Hippocampal formation (tissue), 2 donors: ENCODE results near the gene ANAPC5.
A peak's percentile ranks its signal among the peaks of the same experiment; 100 is the strongest.
"Not testable (repeated sequence)": the region's sequence is repeated elsewhere in the genome, so short reads cannot be mapped to it uniquely, and the experiment has no call there.

Experiments used
- DNase-seq, 2 donors: peaks; one replicate each; lab custom pipeline; 2025; lab: John Stamatoyannopoulos, UW

ANAPC5 gene

DNA sequence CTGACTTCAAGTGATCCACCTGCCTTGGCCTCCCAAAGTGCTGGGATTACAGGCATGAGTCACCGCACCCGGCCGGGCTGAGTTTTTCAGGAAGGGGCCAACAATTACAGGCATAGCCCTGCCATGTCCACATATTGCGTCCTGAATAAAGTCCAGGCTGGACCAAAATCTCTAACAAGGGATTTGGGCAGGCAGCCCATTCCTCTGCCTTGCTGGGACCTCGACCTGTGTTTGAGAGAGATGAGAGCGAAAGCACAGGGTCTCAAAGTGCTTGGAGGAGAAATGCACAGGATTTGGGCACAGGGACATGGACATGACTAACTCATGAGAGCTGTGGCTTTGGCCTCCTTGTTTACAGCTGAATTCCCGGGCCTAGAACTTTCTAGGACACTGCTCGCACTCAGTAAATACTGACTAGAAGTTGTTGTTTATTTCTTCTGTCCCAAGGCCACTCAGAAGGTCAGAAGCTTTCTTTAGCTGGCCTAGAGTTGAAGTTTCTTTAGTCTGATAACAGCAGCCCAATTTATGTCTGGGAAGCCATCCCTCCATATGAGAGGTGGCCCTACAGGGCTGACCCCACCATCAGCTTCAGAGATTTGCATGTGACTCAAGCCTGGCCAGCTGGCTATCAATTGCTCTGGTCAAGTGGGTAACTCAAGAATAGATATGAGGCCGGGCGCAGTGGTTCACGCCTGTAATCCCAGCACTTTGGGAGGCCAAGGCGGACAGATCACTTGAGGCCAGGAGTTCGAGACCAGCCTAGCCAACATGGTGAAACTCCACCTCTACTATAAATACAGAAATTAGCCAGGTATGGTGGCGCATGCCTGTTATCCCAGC is 67.4 kb downstream of the ANAPC5 start:
- no peak for DNase-seq

DNA sequence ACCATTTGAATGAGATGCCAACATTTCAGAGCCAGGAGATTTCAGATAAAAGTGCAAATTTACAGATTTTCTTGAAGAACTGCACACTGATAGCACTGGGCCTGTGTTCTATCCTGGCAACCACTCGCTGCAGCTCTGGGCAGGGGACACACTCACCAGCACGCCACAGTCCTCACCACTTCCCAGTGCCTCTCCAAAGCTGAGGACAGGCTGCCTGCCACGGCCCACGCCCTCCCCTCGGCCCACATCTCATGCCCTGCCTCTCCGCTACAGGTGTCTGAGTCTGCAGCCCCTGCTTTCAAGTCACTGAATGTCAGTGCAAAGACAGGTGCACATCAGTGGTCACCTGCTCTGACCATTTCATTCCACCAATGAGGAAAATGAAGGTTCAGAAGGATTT is 68.4 kb downstream of the ANAPC5 start:
- DNase-seq: no peak

DNA sequence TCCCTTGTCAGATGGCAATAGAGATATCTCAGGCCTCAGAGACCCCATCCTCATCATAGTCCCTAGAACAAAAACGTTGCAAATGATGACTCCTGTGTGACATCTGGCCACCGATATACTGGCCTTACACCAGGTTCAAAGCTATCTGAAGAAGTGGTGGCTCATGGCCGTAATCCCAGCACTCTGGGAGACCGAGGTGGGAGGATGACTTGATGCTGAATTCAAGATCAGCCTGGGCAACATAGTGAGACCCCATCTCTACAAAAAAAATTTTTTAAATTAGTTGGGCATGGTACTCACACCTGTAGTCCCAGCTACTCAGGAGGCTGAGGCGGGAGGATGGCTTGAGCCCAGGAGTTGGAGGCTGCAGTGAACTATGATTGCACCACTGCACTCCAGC is 68.8 kb downstream of the ANAPC5 start:
- DNase-seq: no peak

DNA sequence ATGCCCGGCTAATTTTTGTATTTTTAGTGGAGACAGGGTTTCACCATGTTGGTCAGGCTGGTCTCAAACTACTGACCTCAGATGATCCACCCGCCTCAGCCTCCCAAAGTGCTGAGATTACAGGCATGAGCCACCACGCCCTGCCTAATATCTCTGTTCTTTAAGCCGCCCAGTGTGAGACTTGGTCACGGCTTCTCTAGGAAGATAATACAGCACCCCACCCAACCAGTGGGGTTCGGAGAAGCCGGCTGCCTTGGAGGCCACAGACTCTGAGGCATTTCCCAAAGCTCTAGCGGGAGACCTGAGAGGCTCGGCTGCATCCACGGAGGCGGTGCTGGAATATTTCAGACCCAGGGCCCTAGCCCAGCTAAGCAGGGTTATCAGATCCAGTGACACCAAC is 69.3 kb downstream of the ANAPC5 start:
- not testable (repeated sequence) for DNase-seq

DNA sequence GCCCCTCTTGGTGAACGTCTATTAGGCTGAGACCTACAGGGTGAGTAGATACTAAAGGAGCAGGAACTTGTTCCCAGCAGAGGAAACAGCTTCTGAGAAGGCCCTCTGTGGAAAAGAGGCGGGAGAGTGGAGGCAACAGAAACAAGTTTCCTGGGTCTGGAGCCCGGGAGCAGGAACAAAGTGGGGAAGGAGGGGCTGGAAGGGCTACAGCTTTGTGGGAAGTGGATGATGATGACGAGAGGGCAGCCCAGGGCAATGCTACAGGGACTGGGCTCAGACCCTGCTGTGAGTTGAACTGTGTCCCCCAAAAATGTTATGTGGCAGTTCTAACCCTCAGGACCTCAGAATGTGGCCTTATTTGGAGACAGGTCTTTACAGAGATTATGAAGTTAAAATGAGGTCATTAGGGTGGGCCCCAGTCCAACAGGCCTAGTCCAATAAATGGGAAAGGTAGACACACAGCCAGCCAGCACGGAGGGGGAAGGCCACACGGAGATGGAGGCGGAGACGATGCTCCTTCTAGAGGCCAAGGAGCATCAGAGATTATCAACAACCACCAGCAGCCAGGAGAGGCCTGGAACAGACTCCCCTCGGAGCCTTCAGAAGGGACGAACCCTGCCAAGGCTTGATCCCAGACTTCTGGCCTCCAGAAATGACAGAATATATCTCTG is 70.0 kb downstream of the ANAPC5 start:
- DNase-seq: no peak

DNA sequence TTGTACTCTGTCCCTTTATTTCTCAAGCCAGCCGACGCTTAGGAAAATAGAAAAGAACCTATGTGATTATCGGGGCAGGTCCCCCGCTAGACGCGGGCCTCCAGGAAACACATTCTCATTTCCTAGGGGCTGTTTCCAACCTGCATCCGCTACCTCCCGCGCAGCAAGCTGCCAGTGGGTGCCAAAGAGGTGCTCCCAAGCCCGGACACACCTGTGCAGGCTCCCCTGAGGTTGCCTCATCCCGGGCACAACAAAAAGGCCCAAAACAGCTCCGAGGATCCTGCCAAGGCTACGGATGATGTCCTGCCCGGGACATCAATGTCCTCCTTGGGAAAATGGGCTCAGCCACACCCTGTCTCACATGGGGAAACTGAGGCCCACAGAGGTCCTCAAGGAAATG is 71.1 kb downstream of the ANAPC5 start:
- not testable (repeated sequence) for DNase-seq

DNA sequence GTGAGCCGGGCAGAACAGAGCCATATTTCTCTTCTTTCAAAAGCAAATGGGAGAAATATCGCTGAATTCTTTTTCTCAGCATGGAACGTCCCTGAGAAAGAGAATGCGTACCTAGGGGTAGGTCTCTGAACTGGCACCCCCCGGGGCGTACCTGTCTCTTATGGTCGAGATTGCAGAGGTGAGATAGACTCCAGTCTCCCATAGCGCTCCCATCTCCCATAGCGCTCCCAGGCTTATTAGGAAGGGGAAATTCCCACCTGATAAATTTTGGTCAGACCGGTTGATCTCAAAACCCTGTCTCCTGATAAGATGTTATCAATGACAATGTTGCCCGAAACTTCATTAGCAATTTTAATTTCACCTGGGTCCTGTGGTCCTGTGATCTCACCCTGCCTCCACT is 71.7 kb downstream of the ANAPC5 start:
- not testable (repeated sequence) for DNase-seq

DNA sequence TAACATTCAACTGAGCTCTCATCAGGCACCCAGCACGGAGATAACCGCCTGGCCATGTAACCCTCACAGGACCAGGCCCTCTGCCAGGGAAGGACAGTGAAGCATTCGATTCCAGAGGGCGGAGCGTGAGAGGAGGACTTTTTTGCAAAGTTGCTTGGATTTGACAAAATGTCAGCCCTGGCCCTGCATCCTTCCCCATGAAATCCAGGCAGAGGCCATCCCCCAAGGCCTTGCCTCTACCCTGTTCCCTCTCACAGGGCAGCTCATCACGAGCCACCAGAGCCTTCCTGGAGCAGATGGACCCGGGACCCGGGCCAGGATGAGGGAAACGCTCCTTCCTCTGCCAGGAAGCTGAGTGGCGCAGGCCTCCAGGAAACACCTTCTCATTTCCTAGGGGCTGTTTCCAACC is 72.7 kb downstream of the ANAPC5 start:
- DNase-seq: peak in 1 of 2 donors; percentile 34

DNA sequence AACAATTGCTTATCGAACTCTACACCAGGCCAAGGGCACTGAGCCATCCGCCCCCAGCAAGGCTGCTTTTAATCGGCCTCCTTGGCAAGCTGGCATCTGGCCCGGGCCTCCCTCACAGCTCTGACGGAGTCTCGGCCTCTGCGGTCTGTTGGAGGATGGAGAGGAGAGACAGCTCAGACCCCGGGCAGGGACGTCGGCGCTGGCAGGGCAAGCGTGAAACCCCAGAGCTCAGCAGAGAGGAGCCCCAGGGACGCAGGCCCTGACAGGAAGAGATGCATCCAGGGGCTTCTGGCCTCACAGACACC is 73.2 kb downstream of the ANAPC5 start:
- DNase-seq: no peak

DNA sequence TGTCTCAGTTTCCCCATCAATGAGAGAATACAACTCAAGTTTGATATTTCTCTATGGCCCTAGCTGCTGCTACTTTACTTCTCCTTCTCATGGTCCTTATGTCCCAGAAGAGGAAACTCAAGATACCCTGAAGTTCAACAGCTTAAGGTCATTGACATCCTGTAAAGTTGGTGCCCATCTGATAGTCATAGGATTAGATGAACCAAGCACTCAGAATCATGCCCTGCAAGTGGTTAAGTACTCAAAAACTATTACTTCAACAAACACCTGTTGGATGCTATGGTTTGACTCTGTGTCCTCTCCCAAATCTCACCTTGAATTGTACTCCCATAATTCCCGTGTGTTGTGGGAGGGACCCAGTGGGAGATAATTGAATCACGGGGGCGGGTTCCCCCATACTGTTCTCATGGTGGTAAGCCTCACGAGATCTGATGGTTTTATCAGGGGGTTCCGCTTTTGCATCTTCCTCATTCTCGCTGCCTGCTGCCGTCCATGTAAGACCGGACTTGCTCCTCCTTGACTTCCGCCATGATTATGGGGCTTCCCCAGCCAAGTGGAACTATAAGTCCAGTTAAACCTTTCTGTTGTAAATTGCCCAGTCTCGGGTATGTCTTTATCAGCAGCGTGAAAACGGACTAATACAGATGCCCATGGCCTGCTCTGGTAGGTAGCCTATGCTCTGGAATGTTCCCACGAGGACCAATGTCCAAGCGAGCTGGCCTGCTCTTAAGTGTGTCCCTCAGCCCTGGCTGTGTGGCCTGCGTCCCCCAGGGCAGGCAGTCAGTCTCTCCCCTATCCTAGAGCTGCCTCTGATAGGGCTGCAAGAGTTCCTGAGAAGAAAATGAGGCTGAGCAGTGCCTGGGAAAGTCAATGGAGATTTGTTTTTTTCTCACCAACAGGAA is 73.8 kb downstream of the ANAPC5 start:
- DNase-seq: no peak

DNA sequence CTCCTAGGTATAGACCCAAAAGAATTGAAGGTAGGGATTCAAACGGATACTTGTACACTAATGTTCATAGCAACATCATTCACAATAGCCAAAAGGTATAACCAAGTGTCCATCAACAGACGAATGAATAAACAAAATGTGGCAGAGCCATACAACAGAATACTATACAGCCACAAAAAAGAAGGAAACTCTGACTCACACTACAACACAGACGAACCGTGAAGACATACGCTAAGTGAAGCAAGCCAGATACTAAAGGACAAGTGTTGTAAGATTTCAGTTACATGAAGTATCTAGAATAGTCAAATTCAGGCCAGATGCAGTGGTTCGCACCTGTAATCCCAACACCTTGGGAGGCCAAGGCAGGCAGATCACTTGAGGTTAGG is 74.8 kb downstream of the ANAPC5 start:
- DNase-seq: no peak

DNA sequence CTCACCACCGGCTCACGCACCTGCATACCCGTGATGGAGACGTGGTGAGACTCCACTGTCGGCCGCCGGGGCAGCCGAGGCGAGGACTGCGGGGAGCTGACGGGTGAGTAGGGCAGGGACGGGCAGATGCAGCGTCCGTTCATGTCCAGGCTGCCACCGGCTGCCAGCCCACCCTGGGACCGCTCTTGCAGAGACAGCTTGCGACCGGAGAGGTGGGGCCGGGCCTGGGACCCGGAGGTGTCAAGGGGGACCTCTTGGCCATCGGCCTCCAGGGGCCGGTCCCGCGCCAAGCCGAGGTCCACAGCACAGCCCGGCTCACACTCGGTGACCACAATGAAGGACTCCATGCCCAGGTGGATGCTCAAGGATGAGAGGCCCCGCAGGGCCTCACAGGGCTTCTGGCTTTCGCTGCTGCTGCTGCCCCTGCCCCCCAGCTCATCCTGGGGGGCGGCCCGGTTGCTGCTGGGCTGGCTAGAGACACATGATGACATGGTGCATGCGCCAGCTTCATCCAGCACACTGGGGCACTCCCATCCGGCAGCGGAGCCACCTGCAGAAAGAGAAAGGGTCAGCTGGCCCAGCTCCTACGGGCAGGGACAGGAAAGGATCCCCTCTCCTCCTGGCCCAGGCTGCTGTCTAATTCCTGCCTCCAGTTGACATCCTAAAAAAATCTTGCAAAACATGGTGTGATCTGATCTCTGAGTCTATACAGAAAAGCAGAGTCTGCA is 78.0 kb downstream of the ANAPC5 start:
- no peak for DNase-seq

DNA sequence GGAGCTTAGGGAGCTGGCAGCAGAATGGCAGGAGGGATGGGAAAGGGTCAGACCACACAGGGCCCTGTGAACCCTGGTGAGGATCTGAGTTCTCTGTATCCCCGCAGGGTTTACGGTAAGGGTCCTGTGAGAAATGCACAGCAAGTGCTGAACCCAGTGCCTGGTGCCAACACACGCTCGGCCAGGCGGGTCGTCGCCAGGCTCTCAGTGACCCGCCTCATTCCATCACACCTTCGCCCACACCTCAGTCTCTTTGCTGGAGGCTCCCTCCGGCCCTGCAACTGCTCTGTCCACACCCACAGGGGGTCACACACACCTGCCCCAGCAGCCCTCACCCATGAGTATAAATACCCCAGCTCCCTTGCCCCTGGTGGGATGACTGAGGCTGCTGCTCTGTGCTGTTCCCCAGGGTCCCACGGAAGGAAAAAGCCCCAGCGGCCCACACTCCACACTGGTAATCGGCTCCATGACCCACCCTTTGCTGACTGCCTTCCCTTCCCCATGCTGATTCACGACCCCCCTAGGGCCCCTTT is 78.8 kb downstream of the ANAPC5 start:
- DNase-seq: no peak

DNA sequence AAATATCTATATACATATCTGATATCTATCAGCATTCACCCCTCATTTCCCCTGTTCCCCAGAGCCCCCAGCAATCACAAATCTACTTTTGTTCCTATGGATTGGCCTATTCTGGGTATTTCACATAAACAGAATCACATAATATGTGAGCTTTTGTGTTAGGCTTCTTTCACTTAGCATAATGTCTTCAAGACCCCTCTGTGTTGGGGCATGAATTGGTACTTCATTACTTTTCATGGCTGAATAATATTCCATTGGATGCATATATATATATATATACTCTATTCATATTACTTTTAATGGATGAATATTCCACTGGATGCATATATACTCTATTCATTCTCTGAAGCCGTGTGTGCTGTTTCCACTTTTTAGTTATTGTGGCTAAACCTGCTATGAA is 84.4 kb downstream of the ANAPC5 start:
- no peak for DNase-seq

DNA sequence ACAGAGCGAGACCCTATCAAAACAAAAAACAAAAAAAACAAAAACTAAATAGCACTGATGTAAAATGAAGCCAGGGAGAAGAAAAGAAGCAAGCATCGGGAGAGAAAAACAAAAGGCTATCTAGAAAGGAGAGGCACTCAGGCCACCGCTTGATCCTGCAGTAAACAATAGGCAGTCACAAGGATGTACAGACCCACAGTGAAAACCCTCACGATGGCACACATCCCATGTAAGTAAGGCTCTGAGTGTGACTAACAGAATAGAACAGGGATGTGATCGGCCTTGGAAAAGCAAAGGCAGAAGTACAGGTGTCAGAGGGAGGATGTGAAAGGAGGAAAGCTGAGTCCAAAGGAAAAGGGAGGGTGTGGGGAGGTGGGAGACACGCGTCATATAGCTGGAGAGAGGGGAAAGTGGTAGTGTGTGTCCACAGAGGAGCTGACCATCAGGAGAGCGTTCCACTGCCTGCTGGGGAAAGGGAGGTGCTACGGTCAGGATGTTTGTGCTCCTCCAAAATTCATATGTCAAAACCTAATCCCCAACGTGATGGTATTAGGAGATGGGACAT is 87.2 kb downstream of the ANAPC5 start:
- DNase-seq: no peak

DNA sequence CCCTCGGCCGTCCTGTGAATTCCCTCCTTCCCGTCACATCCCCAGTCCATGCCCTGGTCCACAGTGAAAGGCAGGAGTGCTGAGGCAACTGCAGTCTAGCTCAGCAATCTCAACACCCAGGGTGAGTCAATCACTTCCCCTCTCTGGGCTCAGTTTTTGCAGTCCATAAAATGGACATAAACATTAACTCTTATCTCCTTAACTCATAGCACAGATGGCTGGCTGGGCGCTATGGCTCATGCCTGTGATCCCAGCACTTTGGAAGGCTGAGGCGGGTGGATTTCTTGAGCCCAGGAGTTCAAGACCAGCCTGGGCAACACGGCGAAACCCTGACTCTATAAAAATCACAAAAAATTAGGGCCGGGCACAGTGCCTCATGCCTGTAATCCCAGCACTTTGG is 88.1 kb downstream of the ANAPC5 start:
- DNase-seq: no peak

DNA sequence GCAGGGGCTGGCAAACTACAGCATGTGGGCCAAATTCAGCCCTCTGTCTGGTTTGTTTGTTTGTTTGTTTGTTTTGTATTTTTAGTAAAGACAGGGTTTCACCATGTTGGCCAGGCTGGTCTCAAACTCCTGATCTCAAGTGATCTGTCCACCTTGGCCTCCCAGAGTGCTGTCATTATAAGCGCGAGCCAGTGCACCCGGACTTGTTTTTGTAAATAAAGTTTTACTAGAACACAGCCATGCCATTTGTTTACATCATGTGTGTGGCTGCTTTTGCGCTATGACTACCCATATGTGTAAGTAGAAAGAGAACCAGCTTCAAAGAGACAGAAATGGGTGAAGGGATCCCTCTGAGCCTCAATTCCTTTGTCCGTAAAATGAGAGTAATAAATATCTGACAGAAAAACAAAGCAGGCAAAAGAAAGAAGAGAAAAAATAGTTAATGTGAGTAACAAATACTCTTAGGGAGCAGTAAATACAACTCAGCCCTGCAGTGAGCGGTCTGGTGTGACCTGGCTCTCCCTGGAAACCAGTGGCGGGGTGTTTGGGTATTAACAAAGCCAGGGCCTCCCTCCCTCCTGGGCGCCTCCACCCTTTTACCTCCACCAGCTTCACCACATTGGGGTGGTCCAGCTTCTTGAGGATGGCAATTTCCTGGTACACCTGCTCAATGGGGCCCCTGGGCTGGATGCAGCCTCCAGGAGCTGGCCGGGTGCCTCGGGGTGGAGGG is 88.8 kb downstream of the ANAPC5 start:
- DNase-seq: no peak

DNA sequence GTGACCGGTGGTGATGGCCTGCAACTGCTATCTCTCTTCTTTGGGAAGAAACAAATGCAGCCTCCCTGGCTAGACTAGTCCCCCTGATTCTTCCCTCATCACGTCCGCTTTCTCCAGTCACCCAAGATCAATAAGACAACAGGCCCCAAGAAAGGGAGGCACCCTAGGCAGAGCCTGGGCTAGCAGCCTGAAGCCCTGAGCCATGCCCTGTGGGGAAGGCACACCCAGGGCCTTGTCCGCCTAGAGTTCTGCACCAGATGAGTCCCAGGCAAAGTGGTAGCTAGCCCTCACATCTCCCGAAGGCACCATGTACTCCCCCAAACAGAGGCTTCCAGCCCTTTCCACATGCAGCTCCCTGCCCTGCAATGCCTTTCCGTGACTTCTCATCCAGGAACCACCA is 90.8 kb downstream of the ANAPC5 start:
- no peak for DNase-seq

DNA sequence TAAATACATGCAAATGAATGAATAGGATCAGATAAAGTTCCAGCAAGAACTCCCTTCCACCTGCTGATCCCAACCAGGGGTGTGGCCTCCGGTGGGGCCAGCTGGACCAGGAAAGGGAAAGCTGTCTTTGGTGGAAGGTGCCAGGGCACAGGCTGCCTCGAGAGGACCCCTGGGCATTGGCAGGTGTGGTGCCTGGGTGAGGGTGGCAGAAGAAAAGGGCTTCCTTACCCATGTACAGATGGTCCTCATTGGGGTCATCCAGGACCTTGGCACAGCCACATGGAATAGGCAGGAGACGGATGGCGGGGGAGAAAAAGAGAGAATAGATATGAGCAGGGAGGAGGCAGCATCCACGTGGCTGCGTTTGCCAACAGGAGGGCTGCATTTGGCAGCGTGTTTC is 92.1 kb downstream of the ANAPC5 start:
- no peak for DNase-seq

DNA sequence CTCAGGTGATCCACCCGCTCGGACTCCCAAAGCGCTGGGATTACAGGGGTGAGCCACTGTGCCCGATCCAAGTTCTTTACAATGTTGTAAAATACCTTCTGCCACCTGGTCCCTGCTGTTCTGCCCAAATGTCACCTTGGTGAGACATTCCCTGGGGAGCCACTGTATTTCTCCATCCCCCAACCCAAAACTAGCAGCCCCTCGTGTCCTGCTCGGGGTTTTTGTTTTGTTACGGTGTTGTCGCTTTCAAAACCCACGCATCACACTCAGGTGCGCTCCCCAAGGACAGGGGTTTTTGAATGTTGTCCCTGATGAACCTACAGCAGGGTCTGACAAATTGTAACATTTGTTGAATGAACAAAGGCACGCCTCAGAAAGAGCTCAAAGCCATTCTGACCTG is 93.1 kb downstream of the ANAPC5 start:
- no peak for DNase-seq
